Panc1 (cell line): ENCODE data around the gene EGFL7. TPM values are rescaled to one million over a fixed set of nuclear protein-coding genes. Genes with fewer than 3 reads are reported as not detected.

Experiments
- ATAC-seq: fragments of 200-7000 bp; cut with Tn5 transposase; 2 replicates; pipeline ENCODE4 v1.9.1; 2020; ENCODE audit warnings: mild to moderate bottlenecking, moderate library complexity
- BruUV-seq: library from RNA; stranded (reverse); fragments of 400-500 nt; replicated peaks from 2 replicates; lab custom pipeline; 2021; lab: Mats Ljungman, UMichigan
- CTCF ChIA-PET: fragments of 300-600 bp; sonication (Branson Sonifier 250); formaldehyde crosslinking; loops from one replicate; lab custom pipeline; 2022; ENCODE audit warnings: antibody characterized with exemption; lab: Charles Lee
- POLR2A ChIA-PET: fragments of 300-600 bp; sonication (Branson Sonifier 250); formaldehyde crosslinking; loops from one replicate; lab custom pipeline; 2022; ENCODE audit warnings: antibody characterized with exemption; lab: Charles Lee
- DNase-seq: peaks from one replicate; pipeline ENCODE4 v3.0.0-alpha.2; 2010; ENCODE audit warnings: low read depth, low spot score
- H3K27ac ChIP-seq: 2 replicates; pipeline ENCODE4 v1.5.1; 2011; ENCODE audit warnings: mild to moderate bottlenecking, low read length, inconsistent platforms
- H3K27me3 ChIP-seq: fragments of 200-500 bp; sonication (Bioruptor generic); 2 replicates; pipeline ENCODE4 v1.6.0; 2014; ENCODE audit warnings: low read length, inconsistent platforms; ENCODE audit not compliant: control insufficient read depth, insufficient read depth
- H3K36me3 ChIP-seq: fragments of 200-500 bp; sonication (Bioruptor generic); 2 replicates; pipeline ENCODE4 v1.5.1; 2014; ENCODE audit warnings: inconsistent platforms, mild to moderate bottlenecking, low read length, moderate library complexity; ENCODE audit not compliant: control insufficient read depth, insufficient read depth
- H3K4me1 ChIP-seq: 2 replicates; pipeline ENCODE4 v1.5.1; 2011; ENCODE audit warnings: inconsistent platforms, mild to moderate bottlenecking, low read length, moderate library complexity; ENCODE audit not compliant: control insufficient read depth, insufficient read depth
- H3K4me3 ChIP-seq, 2 experiments: 2 replicates each; pipeline ENCODE4 v1.5.1; 2011 to 2012; ENCODE audit warnings: low read depth in 2 of 2, low read length in 2 of 2, mild to moderate bottlenecking in 2 of 2, inconsistent platforms in 1 of 2, moderate library complexity in 1 of 2
- H3K9me3 ChIP-seq: fragments of 200-500 bp; sonication (Bioruptor generic); 2 replicates; pipeline ENCODE4 v1.5.1; 2014; ENCODE audit warnings: low read depth, mild to moderate bottlenecking, inconsistent platforms, low read length, moderate library complexity; ENCODE audit not compliant: control insufficient read depth, insufficient read depth
- POLR2AphosphoS5 ChIP-seq: IDR thresholded peaks from 2 replicates; pipeline ENCODE4 v1.6.1; 2012; ENCODE audit warnings: mild to moderate bottlenecking, low read depth, low read length, moderate library complexity
- SIN3A ChIP-seq: IDR thresholded peaks from 2 replicates; pipeline ENCODE4 v1.6.1; 2012; ENCODE audit warnings: low read depth, mild to moderate bottlenecking, low read length, moderate library complexity, borderline replicate concordance; ENCODE audit not compliant: insufficient read depth
- TCF7L2 ChIP-seq: IDR thresholded peaks from 2 replicates; pipeline ENCODE4 v1.6.1; 2011; ENCODE audit warnings: mild to moderate bottlenecking, low read depth, low read length, inconsistent platforms
- in situ Hi-C: cut with HindIII; loops from 2 replicates; pipeline ENCODE4 v1.10.0; 2016; ENCODE audit warnings: low sequenced_read_pairs, low pct_unique_long_range_greater_than_20kb
- intact Hi-C: fragments of 100-400 bp; cut with micrococcal nuclease; formaldehyde crosslinking; loops from one replicate; pipeline ENCODE4 v1.10.0; 2022; ENCODE audit not compliant: unreplicated experiment
- total RNA-seq: library from RNA; stranded (reverse); gene quantifications from one replicate; pipeline ENCODE4 v1.2.1, GENCODE V29; 2021; ENCODE audit not compliant: unreplicated experiment
- TF ChIP-seq, protein P1 (sequence below), 2 experiments: IDR thresholded peaks; 2 replicates each; pipeline ENCODE4 v1.6.1; 2011 to 2012; ENCODE audit warnings: low read depth in 2 of 2, control low read depth in 1 of 2, low read length in 1 of 2, mild to moderate bottlenecking in 1 of 2, moderate library complexity in 1 of 2; ENCODE audit not compliant: insufficient read depth in 1 of 2
- TF ChIP-seq, protein P2 (sequence below): fragments of 450-650 bp; IDR thresholded peaks from 2 replicates; pipeline ENCODE4 v1.5.1; 2017; ENCODE audit warnings: mild to moderate bottlenecking

EGFL7 gene
- total RNA-seq, 1 experiment from 2014 or later, result 42.3 TPM

DNA sequence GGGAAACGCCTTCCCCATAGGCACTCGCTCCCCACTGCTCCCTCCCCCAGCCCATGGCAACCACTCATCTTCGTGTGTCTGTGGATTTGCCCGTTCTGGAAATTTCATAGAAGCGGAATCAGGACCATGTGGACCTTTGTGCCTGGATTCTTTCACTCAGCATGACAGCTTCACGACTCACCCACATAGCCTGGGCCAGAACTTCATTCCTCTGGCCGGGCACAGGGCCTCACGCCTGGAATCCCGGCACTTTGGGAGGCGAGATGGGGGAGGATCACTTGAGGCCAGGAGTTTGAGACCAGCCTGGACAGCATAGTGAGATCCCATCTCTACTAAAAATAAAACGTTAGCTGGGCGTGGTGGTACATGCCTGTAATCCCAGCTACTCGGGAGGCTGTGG is 37.6 kb downstream of the EGFL7 start:
- in situ Hi-C loops, result no loop called here
- ChIA-PET POLR2A (no interaction called here), CTCF (interaction anchor here (0.6 to 0.7 kb wide), 2 partner anchors 201 to 586 kb away, joined by 3 to 5 read pairs; no protein-coding TSS in a partner anchor)
- H3K27me3 ChIP-seq, result no peaks in the 10 kb centered on the region
- H3K4me3 ChIP-seq, result no peak overlapping the region
- H3K4me1 ChIP-seq, result peaks cover 17% of the 10 kb centered on the region
- H3K27ac ChIP-seq, result no peak overlapping the region
- BruUV-seq, result no TSS peak
- DNase-seq (no peak), ATAC-seq (no peak)
- intact Hi-C loops, result no loop called here
- H3K36me3 ChIP-seq, result no peaks in the 10 kb centered on the region
- no peaks in the 10 kb centered on the region for H3K9me3 ChIP-seq
- TF ChIP-seq SIN3A (no peak), POLR2AphosphoS5 (no peak), TCF7L2 (no peak)
- TF ChIP-seq, protein P1, sequence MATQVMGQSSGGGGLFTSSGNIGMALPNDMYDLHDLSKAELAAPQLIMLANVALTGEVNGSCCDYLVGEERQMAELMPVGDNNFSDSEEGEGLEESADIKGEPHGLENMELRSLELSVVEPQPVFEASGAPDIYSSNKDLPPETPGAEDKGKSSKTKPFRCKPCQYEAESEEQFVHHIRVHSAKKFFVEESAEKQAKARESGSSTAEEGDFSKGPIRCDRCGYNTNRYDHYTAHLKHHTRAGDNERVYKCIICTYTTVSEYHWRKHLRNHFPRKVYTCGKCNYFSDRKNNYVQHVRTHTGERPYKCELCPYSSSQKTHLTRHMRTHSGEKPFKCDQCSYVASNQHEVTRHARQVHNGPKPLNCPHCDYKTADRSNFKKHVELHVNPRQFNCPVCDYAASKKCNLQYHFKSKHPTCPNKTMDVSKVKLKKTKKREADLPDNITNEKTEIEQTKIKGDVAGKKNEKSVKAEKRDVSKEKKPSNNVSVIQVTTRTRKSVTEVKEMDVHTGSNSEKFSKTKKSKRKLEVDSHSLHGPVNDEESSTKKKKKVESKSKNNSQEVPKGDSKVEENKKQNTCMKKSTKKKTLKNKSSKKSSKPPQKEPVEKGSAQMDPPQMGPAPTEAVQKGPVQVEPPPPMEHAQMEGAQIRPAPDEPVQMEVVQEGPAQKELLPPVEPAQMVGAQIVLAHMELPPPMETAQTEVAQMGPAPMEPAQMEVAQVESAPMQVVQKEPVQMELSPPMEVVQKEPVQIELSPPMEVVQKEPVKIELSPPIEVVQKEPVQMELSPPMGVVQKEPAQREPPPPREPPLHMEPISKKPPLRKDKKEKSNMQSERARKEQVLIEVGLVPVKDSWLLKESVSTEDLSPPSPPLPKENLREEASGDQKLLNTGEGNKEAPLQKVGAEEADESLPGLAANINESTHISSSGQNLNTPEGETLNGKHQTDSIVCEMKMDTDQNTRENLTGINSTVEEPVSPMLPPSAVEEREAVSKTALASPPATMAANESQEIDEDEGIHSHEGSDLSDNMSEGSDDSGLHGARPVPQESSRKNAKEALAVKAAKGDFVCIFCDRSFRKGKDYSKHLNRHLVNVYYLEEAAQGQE (IDR thresholded peaks at IDR 0.05; ENCODE audit: insufficient read depth in 1 of 2, low read depth in 2 of 2, low read length in 1 of 2), result no peak
- TF ChIP-seq, protein P2, sequence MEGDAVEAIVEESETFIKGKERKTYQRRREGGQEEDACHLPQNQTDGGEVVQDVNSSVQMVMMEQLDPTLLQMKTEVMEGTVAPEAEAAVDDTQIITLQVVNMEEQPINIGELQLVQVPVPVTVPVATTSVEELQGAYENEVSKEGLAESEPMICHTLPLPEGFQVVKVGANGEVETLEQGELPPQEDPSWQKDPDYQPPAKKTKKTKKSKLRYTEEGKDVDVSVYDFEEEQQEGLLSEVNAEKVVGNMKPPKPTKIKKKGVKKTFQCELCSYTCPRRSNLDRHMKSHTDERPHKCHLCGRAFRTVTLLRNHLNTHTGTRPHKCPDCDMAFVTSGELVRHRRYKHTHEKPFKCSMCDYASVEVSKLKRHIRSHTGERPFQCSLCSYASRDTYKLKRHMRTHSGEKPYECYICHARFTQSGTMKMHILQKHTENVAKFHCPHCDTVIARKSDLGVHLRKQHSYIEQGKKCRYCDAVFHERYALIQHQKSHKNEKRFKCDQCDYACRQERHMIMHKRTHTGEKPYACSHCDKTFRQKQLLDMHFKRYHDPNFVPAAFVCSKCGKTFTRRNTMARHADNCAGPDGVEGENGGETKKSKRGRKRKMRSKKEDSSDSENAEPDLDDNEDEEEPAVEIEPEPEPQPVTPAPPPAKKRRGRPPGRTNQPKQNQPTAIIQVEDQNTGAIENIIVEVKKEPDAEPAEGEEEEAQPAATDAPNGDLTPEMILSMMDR, result no peak

DNA sequence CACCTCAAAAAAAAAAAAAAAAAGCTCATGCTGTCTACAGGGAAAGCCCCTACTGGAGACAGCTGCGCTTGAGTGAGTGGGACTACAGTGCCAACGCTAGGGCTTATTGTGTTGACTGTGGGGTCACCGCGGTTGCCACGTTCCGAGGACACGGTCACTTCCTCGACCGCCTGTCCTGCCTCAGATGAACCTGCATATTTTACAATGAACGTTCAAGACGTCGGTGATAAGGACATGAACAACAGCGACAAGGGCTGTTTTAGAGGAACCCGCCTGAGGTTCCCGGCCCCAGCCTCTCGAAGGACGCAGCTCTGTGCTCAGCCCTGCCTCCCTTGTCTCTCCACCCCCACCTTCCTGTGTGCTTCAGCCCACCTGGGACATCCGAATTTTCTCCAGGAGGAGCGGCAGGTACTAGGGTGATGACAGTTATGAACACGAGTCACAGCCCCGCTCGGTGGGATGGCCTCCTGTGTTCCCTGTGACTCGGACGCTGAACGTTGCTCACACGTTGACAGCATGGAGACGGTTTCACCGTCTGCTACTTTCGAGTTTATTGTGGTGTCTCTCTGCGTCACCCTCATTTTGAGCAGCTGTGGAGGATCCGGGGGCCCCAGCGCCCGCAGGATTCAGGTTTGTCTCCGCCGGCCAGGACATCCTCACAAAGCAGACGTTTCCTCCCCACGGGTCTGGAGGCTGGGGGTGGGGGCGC is 38.4 kb downstream of the EGFL7 start:
- no peak for DNase-seq
- ChIA-PET CTCF (no interaction called here), POLR2A (no interaction called here)
- no peak for ATAC-seq
- H3K36me3 ChIP-seq, result no peaks in the 10 kb centered on the region
- TF ChIP-seq POLR2AphosphoS5, result no peak
- TF ChIP-seq, protein P2, result no peak
- TF ChIP-seq, protein P1 (IDR thresholded peaks at IDR 0.05; ENCODE audit: insufficient read depth in 1 of 2, low read depth in 2 of 2, low read length in 1 of 2), result no peak
- no peak for TF ChIP-seq TCF7L2
- no peak for TF ChIP-seq SIN3A
- in situ Hi-C loops, result no loop called here
- no TSS peak for BruUV-seq
- intact Hi-C loops, result no loop called here
- H3K27ac ChIP-seq, result no peak overlapping the region
- H3K27me3 ChIP-seq, result no peaks in the 10 kb centered on the region
- H3K9me3 ChIP-seq, result no peaks in the 10 kb centered on the region
- H3K4me1 ChIP-seq, result peaks cover 9% of the 10 kb centered on the region
- H3K4me3 ChIP-seq, result no peak overlapping the region
